Neural progenitor cell (in vitro differentiated cells): ENCODE data around the gene SASH3.

Source experiments
- EZH2 ChIP-seq: fragments of 200-600 bp; sonication (generic); IDR thresholded peaks from 2 replicates; pipeline ENCODE4 v1.6.1; 2017; ENCODE audit warnings: antibody characterized with exemption, mild to moderate bottlenecking, moderate library complexity
- TF ChIP-seq, protein P1 (sequence below): fragments of 200-600 bp; sonication (generic); IDR thresholded peaks from 2 replicates; pipeline ENCODE4 v1.5.1; 2017; ENCODE audit warnings: antibody characterized with exemption, mild to moderate bottlenecking

DNA sequence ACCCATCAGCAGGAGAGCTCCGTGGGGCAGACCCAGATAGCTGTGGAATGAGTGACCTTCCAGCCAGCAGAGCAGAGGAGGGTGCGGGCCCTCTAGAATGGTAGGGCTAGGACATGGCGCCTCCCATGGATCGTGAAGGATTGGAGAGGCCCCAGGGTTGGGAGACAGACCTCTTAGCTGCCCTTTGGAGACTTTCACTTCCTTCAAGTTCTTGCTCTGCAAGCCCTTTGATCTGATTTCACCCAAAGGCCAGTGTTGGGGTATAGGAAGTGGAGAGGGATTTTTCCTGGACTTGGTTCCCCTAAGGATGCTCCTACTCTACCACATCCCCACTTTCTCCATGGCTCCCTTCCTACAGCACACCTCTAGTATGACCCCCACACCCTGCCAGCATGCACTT, 3.0 kb downstream of the SASH3 start:
- TF ChIP-seq, protein P1, sequence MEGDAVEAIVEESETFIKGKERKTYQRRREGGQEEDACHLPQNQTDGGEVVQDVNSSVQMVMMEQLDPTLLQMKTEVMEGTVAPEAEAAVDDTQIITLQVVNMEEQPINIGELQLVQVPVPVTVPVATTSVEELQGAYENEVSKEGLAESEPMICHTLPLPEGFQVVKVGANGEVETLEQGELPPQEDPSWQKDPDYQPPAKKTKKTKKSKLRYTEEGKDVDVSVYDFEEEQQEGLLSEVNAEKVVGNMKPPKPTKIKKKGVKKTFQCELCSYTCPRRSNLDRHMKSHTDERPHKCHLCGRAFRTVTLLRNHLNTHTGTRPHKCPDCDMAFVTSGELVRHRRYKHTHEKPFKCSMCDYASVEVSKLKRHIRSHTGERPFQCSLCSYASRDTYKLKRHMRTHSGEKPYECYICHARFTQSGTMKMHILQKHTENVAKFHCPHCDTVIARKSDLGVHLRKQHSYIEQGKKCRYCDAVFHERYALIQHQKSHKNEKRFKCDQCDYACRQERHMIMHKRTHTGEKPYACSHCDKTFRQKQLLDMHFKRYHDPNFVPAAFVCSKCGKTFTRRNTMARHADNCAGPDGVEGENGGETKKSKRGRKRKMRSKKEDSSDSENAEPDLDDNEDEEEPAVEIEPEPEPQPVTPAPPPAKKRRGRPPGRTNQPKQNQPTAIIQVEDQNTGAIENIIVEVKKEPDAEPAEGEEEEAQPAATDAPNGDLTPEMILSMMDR, result no peak
- TF ChIP-seq EZH2, result no peak
